GM12878 (cell line): ENCODE results near the gene MRPL54. TPM values are rescaled to one million over a fixed set of nuclear protein-coding genes. Genes with fewer than 3 reads are reported as not detected.

Source experiments
- ATAC-seq: fragments of 200-7000 bp; cut with Tn5 transposase; 3 replicates; pipeline ENCODE4 v1.9.1; 2020; ENCODE audit warnings: mild to moderate bottlenecking, moderate library complexity
- BruUV-seq: library from RNA; stranded (reverse); fragments of 400-500 nt; replicated peaks from 2 replicates; lab custom pipeline; 2021; lab: Mats Ljungman, UMichigan
- CTCF ChIA-PET: fragments of 300-600 bp; sonication (Branson Sonifier 250); formaldehyde crosslinking; extraction: SDS; loops from one replicate; lab custom pipeline; 2021; ENCODE audit warnings: inconsistent platforms; lab: Yijun Ruan, JAX
- POLR2A ChIA-PET: fragments of 350-600 bp; formaldehyde crosslinking; extraction: SDS; loops from one replicate; lab custom pipeline; 2021; ENCODE audit warnings: inconsistent platforms; lab: Charles Lee
- RAD21 ChIA-PET: fragments of 300-600 bp; sonication (Branson Sonifier 250); formaldehyde crosslinking; loops from one replicate; lab custom pipeline; 2023; ENCODE audit warnings: antibody characterized with exemption; ENCODE audit not compliant: unreplicated experiment; lab: Charles Lee
- SMC1A ChIA-PET: fragments of 300-600 bp; sonication (Branson Sonifier 250); formaldehyde crosslinking; loops from one replicate; lab custom pipeline; 2023; ENCODE audit not compliant: unreplicated experiment, uncharacterized antibody; lab: Charles Lee
- DNase-seq: peaks from one replicate; pipeline ENCODE4 v3.0.0-alpha.2; 2011; ENCODE audit warnings: low read depth, low spot score
- FAIRE-seq: peaks from 3 replicates; lab custom pipeline; 2011; peaks lifted over from hg19 to GRCh38; lab: Jason Lieb, UNC
- H2AFZ ChIP-seq: 2 replicates; pipeline ENCODE4 v1.6.0; 2011; ENCODE audit warnings: low read depth, low read length, control low read depth; ENCODE audit not compliant: control insufficient read depth
- H3K27ac ChIP-seq: 2 replicates; pipeline ENCODE4 v1.5.1; 2011; ENCODE audit warnings: control low read depth; ENCODE audit not compliant: control insufficient read depth, insufficient read depth
- H3K27me3 ChIP-seq, 2 experiments: replicated peaks in 1 of 2; 2 replicates each; pipeline versions ENCODE4 v1.6.0 to v1.6.1; 2011; ENCODE audit warnings: low read length in 1 of 2; ENCODE audit not compliant: control insufficient read depth in 2 of 2, insufficient read depth in 2 of 2
- H3K36me3 ChIP-seq, 2 experiments: 2 replicates each; pipeline ENCODE4 v1.5.1; 2011; ENCODE audit warnings: low read length in 1 of 2; ENCODE audit not compliant: control insufficient read depth in 2 of 2, insufficient read depth in 2 of 2
- H3K4me1 ChIP-seq: 2 replicates; pipeline ENCODE4 v1.6.1; 2011; ENCODE audit warnings: mild to moderate bottlenecking, low read length, moderate library complexity, mixed read lengths; ENCODE audit not compliant: control insufficient read depth, insufficient read depth
- H3K4me2 ChIP-seq: 2 replicates; pipeline ENCODE4 v1.6.0; 2011; ENCODE audit warnings: control low read depth; ENCODE audit not compliant: control insufficient read depth, insufficient read depth
- H3K4me3 ChIP-seq: fragments of 200-600 bp; sonication (generic); 2 replicates; pipeline ENCODE4 v1.5.1; 2016
- H3K79me2 ChIP-seq: 2 replicates; pipeline ENCODE4 v1.6.0; 2011; ENCODE audit warnings: low read length; ENCODE audit not compliant: control insufficient read depth, insufficient read depth
- H3K9ac ChIP-seq: 2 replicates; pipeline ENCODE4 v1.8.0; 2011; ENCODE audit warnings: low read length, control low read depth, mixed read lengths; ENCODE audit not compliant: control insufficient read depth, insufficient read depth
- H3K9me3 ChIP-seq: replicated peaks from 3 replicates; pipeline ENCODE4 v1.5.1; 2011; ENCODE audit warnings: mild to moderate bottlenecking, low read length; ENCODE audit not compliant: control insufficient read depth, insufficient read depth
- H4K20me1 ChIP-seq: 2 replicates; pipeline ENCODE4 v1.6.0; 2011; ENCODE audit not compliant: control insufficient read depth, insufficient read depth
- ATF7 ChIP-seq: fragments of 450-650 bp; IDR thresholded peaks from 2 replicates; pipeline ENCODE4 v1.6.1; 2016; ENCODE audit warnings: low read depth, mild to moderate bottlenecking
- BACH1 ChIP-seq: fragments of 450-650 bp; IDR thresholded peaks from 2 replicates; pipeline ENCODE4 v1.6.1; 2017; ENCODE audit warnings: mild to moderate bottlenecking, borderline replicate concordance
- CHD1 ChIP-seq: IDR thresholded peaks from 2 replicates; pipeline ENCODE4 v1.6.1; 2012; ENCODE audit warnings: low read depth, low read length, improper control_type of control experiment
- EP300 ChIP-seq, 2 experiments: fragments of 150-350 bp in 1 of 2; IDR thresholded peaks; 2 replicates each; pipeline ENCODE4 v1.6.1; 2011 to 2012; ENCODE audit warnings: low read depth in 2 of 2, low read length in 2 of 2, borderline replicate concordance in 1 of 2, improper control_type of control experiment in 1 of 2, inconsistent platforms in 1 of 2; ENCODE audit not compliant: control insufficient read depth in 1 of 2
- GATAD2B ChIP-seq: fragments of 450-650 bp; conservative IDR thresholded peaks from 2 replicates; pipeline ENCODE4 v1.6.1; 2017; ENCODE audit warnings: low read depth, mild to moderate bottlenecking, moderate library complexity
- IRF3 ChIP-seq: fragments of 450-650 bp; IDR thresholded peaks from 2 replicates; pipeline ENCODE4 v1.6.1; 2014; ENCODE audit warnings: mild to moderate bottlenecking
- NR2C1 ChIP-seq: fragments of 450-650 bp; IDR thresholded peaks from 2 replicates; pipeline ENCODE4 v1.6.1; 2017; ENCODE audit warnings: antibody characterized with exemption, mild to moderate bottlenecking, moderate library complexity
- NR2C2 ChIP-seq: IDR thresholded peaks from 2 replicates; pipeline ENCODE4 v1.6.1; 2011; ENCODE audit warnings: borderline replicate concordance, low read depth; ENCODE audit not compliant: control insufficient read depth, insufficient read length
- WRNIP1 ChIP-seq: IDR thresholded peaks from 2 replicates; pipeline ENCODE4 v1.6.1; 2011; ENCODE audit warnings: low read depth, low read length, improper control_type of control experiment, borderline replicate concordance
- ZBTB4 ChIP-seq: fragments of 450-650 bp; formaldehyde crosslinking; IDR thresholded peaks from 2 replicates; pipeline ENCODE4 v1.4.0; 2022; ENCODE audit warnings: mild to moderate bottlenecking, moderate library complexity
- ZBTB40 ChIP-seq: fragments of 450-650 bp; IDR thresholded peaks from 2 replicates; pipeline ENCODE4 v1.6.1; 2016; ENCODE audit warnings: mild to moderate bottlenecking, moderate library complexity, borderline replicate concordance
- WGBS: methylation state at CpG from one replicate; pipeline ENCODE4 v1.1.6; 2016; ENCODE audit warnings: low lambda C conversion rate; ENCODE audit not compliant: insufficient replicate concordance, insufficient coverage; ENCODE audit errors: missing lambda C conversion rate; 5-methylcytosine and 5-hydroxymethylcytosine counted together
- in situ Hi-C: fragments of 300-500 bp; cut with MboI; formaldehyde crosslinking; loops from 9 replicates; pipeline ENCODE4 v1.14.3; 2018; ENCODE audit warnings: mixed read lengths
- intact Hi-C: fragments of 100-400 bp; cut with micrococcal nuclease; formaldehyde crosslinking; loops from one replicate; pipeline ENCODE4 v1.14.2; 2022; ENCODE audit not compliant: unreplicated experiment
- polyA plus RNA-seq, 11 experiments: library from polyadenylated mRNA; depleted of rRNA in 4 of 11; unstranded in 6 of 11; stranded (reverse) in 5 of 11; fragments of >200 nt; fragmentation: Nextera tagmentation in 4 of 11; fragmentation: Illumina TruSeq in 1 of 11; extraction: Ambion mirVana in 4 of 11; extraction: Trizol in 1 of 11; gene quantifications; 1 replicate in 1 of 11; 2 replicates in 10 of 11; pipeline versions ENCODE4 v1.2.1 to v1.2.3, GENCODE V29; 2011 to 2016; ENCODE audit warnings: inconsistent platforms in 2 of 11, missing spikeins in 2 of 11, low read depth in 1 of 11
- total RNA-seq, 4 experiments: library from RNA; depleted of rRNA in 3 of 4; stranded (reverse); fragments of >200 nt in 3 of 4; fragmentation: Illumina TruSeq in 1 of 4; extraction: Trizol in 1 of 4; gene quantifications; 2 replicates each; pipeline versions ENCODE4 v1.2.1 to v1.2.3, GENCODE V29; 2013 to 2021

MRPL54 gene
- total and polyA plus RNA-seq, 10 of the 15 experiments (the other 5 are each of a cell fraction or from before 2014, with no cell fraction given): 3.1 to 98.7 (median 75.2) TPM

- Histone ChIP-seq H3K4me3 (no peak overlapping the region), H3K4me1 (no peaks in the 10 kb centered on the region; the same call in 1 of the 2 replicates), H2AFZ (no peak overlapping the region), H3K79me2 (no peaks in the 10 kb centered on the region), H4K20me1 (no peaks in the 10 kb centered on the region), H3K4me2 (no peak overlapping the region), H3K27me3 (no peaks in the 10 kb centered on the region), H3K9me3 (no peaks in the 10 kb centered on the region), H3K27ac (no peak overlapping the region), H3K36me3 (peaks cover 0 to 18% of the 10 kb centered on the region in 2 experiments; a peak in 2 of 4 replicates), H3K9ac (no peak overlapping the region)
- SMC1A ChIA-PET: no interaction called here
- no TSS peak for BruUV-seq
- WGBS: 78% methylated on average over 17 of the region's 35 CpGs
- POLR2A ChIA-PET: no interaction called here
- RAD21 ChIA-PET: no interaction called here
- DNase-seq (no peak), ATAC-seq (no peak), FAIRE-seq (no peak)
- intact Hi-C loops (no loop called here), in situ Hi-C loops (no loop called here)
- CTCF ChIA-PET: interaction anchor here (0.6 kb wide), 1 partner anchor 216 kb away, joined by 5 read pairs; no protein-coding TSS in a partner anchor
- TF ChIP-seq GATAD2B (no peak), NR2C2 (no peak), EP300 (IDR thresholded peaks at IDR 0.05; ENCODE audit: borderline replicate concordance in 1 of 2, control insufficient read depth in 1 of 2, low read depth in 2 of 2, low read length in 2 of 2) (no peak), ZBTB4 (CRISPR knock-in tag) (no peak), BACH1 (no peak), NR2C1 (no peak), CHD1 (no peak), ZBTB40 (no peak), IRF3 (no peak), ATF7 (no peak), WRNIP1 (no peak)
Observed at GRCh38 chr19:3771000-3771905, 8.8 kb downstream of the MRPL54 start.
